H1 (cell line): Measurements from ENCODE around the gene TGFB2. TPM values are rescaled to one million over a fixed set of nuclear protein-coding genes. Genes with fewer than 3 reads are reported as not detected.

Experiments
- CBX8 ChIP-seq: fragments of 300-800, 300-1000 bp; sonication (generic); IDR thresholded peaks from 2 replicates; pipeline ENCODE4 v1.7.1; 2016; ENCODE audit warnings: low read depth, low read length, borderline replicate concordance
- CHD7 ChIP-seq: fragments of 300-600 bp; sonication (generic); IDR thresholded peaks from 2 replicates; pipeline ENCODE4 v1.7.1; 2012; ENCODE audit warnings: low read length, moderate library complexity, mild to moderate bottlenecking, inconsistent platforms; ENCODE audit not compliant: insufficient replicate concordance
- polyA plus RNA-seq, 7 experiments: library from polyadenylated mRNA; depleted of rRNA in 3 of 7; stranded (reverse) in 5 of 7; unstranded in 2 of 7; fragments of >200 nt in 5 of 7; fragments of 200-250 nt in 2 of 7; gene quantifications; 1 replicate in 5 of 7; 2 replicates in 1 of 7; 4 replicates in 1 of 7; pipeline versions ENCODE4 v1.2.1 to v1.2.3, GENCODE V29; 2011 to 2013; ENCODE audit warnings: missing spikeins in 2 of 7, mixed read lengths in 2 of 7
- total RNA-seq: library from RNA; stranded (reverse); fragmentation: NEBNext Ultra II Directional; extraction: Animal tissue kit (Norgen Biotek cat#: 25700); gene quantifications from 2 replicates; pipeline ENCODE4 v1.2.1, GENCODE V29; 2021

Gene TGFB2
- total and polyA plus RNA-seq, 2 of the 8 experiments (the other 6 are each of a cell fraction or from before 2014, with no cell fraction given), result 0.26 to 0.84 TPM

GRCh38 chr1:218401998-218402785 is 57.1 kb downstream of the TGFB2 start (continued):
- TF ChIP-seq CHD7 (no peak), CBX8 (no peak)
